Duodenal mucosa (tissue), 2 donors: Measurements from ENCODE around the gene GOSR2.
A peak's percentile ranks its signal among the peaks of the same experiment; 100 is the strongest.
"Not testable (repeated sequence)": the region's sequence is repeated elsewhere in the genome, so short reads cannot be mapped to it uniquely, and the experiment has no call there.

ENCODE experiments used
- H3K27ac ChIP-seq: one replicate; pipeline ENCODE4 v1.7.0; 2013; ENCODE audit warnings: low read depth, low read length
- H3K27me3 ChIP-seq, 2 donors: one replicate each; pipeline ENCODE4 v1.7.0; 2013; ENCODE audit warnings: low read length in 2 of 2, control low read depth in 1 of 2; ENCODE audit not compliant: insufficient read depth in 2 of 2, control insufficient read depth in 1 of 2
- H3K36me3 ChIP-seq, 2 donors: one replicate each; pipeline ENCODE4 v1.7.0; 2013; ENCODE audit warnings: low read length in 2 of 2, control low read depth in 1 of 2; ENCODE audit not compliant: insufficient read depth in 2 of 2, control insufficient read depth in 1 of 2
- H3K4me1 ChIP-seq, 2 donors: one replicate each; pipeline ENCODE4 v1.7.0; 2013; ENCODE audit warnings: low read length in 2 of 2, control low read depth in 1 of 2; ENCODE audit not compliant: insufficient read depth in 2 of 2, control insufficient read depth in 1 of 2
- H3K4me3 ChIP-seq, 2 donors: one replicate each; pipeline ENCODE4 v1.7.0; 2013; ENCODE audit warnings: low read length in 2 of 2, low read depth in 1 of 2
- H3K9ac ChIP-seq, 2 donors: one replicate each; pipeline ENCODE4 v1.7.0; 2013; ENCODE audit warnings: low read length in 2 of 2, low read depth in 1 of 2
- H3K9me3 ChIP-seq, 2 donors: one replicate each; pipeline ENCODE4 v1.7.0; 2013; ENCODE audit warnings: low read length in 2 of 2, control low read depth in 1 of 2; ENCODE audit not compliant: control insufficient read depth in 1 of 2

Gene GOSR2

DNA sequence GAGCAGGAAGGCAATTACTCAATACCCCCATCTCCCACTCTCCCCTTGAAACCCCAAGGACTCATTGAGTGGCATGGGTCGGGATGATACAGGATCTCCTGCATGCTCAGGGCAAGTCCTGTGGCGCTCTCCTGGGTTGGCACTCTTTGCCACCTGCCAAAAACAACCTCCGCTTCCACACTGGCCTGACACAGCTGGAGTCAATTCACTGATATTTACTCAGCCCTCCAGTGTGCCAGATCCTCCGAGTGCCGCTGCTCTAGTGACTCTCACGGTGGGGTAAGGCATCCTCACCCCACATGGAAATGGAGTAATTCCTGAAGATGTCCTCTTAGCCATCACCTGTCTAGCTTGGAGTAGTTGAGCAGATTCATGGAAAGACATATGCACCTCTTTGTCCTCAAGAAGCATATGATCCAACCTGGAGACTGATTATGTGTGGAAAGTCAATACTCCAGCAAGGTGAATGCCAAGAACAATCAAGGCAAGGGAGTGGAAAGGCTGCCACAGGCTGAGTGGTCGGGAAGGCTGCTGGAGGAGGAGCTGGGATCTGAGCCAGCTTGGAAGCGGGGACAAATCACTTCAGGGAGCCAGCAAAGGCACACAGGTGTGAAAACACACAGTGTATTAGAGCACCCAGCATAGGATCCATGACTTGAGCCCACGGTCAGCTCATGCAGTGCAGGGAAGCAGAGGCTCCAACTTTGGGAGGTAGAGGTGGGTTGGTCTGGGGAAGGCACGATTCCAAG lies 12.6 kb upstream of the GOSR2 start:
- H3K36me3 ChIP-seq: no peaks in the 10 kb centered on the region
- H3K27ac ChIP-seq: no peak overlapping the region
- H3K4me3 ChIP-seq: no peak overlapping the region
- no peaks in the 10 kb centered on the region for H3K9me3 ChIP-seq
- H3K4me1 ChIP-seq: no peaks in the 10 kb centered on the region
- peaks cover 6 to 7% of the 10 kb centered on the region in 2 donors for H3K27me3 ChIP-seq
- H3K9ac ChIP-seq: no peak overlapping the region

GRCh38 chr17:46911311-46911710 lies 11.6 kb upstream of the GOSR2 start:
- no peak overlapping the region for H3K4me3 ChIP-seq
- no peaks in the 10 kb centered on the region for H3K9me3 ChIP-seq
- H3K27ac ChIP-seq: no peak overlapping the region
- no peaks in the 10 kb centered on the region for H3K4me1 ChIP-seq
- peaks cover 6 to 7% of the 10 kb centered on the region in 2 donors for H3K27me3 ChIP-seq
- H3K36me3 ChIP-seq: no peaks in the 10 kb centered on the region
- no peak overlapping the region for H3K9ac ChIP-seq

GRCh38 chr17:46915596-46915995 lies 7.4 kb upstream of the GOSR2 start:
- Histone ChIP-seq H3K9ac (no peak overlapping the region), H3K36me3 (no peaks in the 10 kb centered on the region), H3K4me3 (no peak overlapping the region), H3K27me3 (peaks cover 2% of the 10 kb centered on the region in 2 donors), H3K4me1 (no peaks in the 10 kb centered on the region), H3K27ac (no peak overlapping the region), H3K9me3 (no peaks in the 10 kb centered on the region)

DNA sequence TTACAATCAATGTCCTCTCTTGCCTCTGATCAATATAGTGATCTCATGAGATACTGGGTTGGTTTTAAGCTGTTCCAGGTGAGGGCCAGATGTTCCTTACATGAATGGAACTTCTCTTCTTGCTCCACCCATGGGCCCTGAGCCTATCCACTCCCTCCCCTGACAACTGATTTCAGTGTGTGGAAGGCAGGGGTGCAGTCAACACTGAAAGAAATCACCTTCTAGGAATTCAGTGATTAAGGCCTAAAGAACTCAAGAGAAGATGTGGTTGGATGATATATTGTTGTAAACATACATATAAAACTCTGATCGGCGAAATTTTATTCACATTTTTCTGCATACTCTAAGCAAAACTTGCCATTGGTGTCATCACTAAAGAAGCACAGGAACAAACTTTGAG lies 6.7 kb upstream of the GOSR2 start:
- Histone ChIP-seq H3K27me3 (no peaks in the 10 kb centered on the region), H3K9ac (no peak overlapping the region), H3K27ac (no peak overlapping the region), H3K9me3 (no peaks in the 10 kb centered on the region), H3K36me3 (no peaks in the 10 kb centered on the region), H3K4me1 (no peaks in the 10 kb centered on the region), H3K4me3 (no peak overlapping the region)

DNA sequence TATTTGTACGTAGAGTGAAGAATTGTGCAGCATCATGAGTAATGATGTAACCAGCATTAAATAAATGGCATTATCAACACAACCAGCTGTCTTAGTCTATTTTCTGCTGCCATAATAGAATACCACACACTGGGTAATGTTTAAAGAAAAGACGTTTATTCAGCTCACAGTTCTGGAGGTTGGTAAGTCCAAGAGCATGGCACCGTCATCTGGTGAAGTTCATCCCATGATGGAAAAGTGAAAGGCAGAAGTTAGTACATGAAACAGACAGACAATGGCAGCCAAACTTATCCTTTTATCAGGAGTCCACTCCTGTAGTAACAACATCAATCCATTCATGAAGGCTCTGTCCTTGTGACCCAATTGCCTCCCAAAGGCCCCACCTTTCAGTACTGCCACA lies 6.3 kb upstream of the GOSR2 start:
- Histone ChIP-seq H3K27me3 (no peaks in the 10 kb centered on the region), H3K9ac (no peak overlapping the region), H3K9me3 (no peaks in the 10 kb centered on the region), H3K4me3 (no peak overlapping the region), H3K4me1 (no peaks in the 10 kb centered on the region), H3K27ac (no peak overlapping the region), H3K36me3 (no peaks in the 10 kb centered on the region)

GRCh38 chr17:46917041-46917440 lies 5.9 kb upstream of the GOSR2 start:
- H3K9ac ChIP-seq: no peak overlapping the region
- H3K4me3 ChIP-seq: no peak overlapping the region
- H3K9me3 ChIP-seq: no peaks in the 10 kb centered on the region
- H3K4me1 ChIP-seq: no peaks in the 10 kb centered on the region
- no peak overlapping the region for H3K27ac ChIP-seq
- H3K36me3 ChIP-seq: no peaks in the 10 kb centered on the region
- no peaks in the 10 kb centered on the region for H3K27me3 ChIP-seq

DNA sequence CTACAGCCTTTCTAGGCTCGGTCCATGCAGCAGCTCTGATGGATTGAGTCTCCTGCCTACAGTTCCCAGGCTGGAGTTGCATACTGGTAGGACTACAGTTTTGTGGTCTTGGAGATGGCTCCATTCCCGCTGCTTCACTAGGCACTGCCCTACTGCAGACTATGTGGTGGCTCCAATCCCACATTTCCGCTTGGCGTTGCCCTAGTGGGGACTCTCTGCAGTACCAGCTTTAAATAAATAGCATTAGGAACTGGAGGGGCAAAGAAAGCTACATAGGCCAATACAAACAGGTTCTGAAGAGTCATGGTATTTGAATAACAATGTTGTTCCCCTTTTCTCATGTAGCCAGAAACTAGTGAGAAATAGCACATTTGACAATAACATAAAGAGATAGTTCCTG lies 5.4 kb upstream of the GOSR2 start:
- H3K4me3 ChIP-seq: no peak overlapping the region
- H3K9ac ChIP-seq: no peak overlapping the region
- H3K36me3 ChIP-seq: no peaks in the 10 kb centered on the region
- H3K4me1 ChIP-seq: no peaks in the 10 kb centered on the region
- no peak overlapping the region for H3K27ac ChIP-seq
- no peaks in the 10 kb centered on the region for H3K9me3 ChIP-seq
- H3K27me3 ChIP-seq: no peaks in the 10 kb centered on the region

DNA sequence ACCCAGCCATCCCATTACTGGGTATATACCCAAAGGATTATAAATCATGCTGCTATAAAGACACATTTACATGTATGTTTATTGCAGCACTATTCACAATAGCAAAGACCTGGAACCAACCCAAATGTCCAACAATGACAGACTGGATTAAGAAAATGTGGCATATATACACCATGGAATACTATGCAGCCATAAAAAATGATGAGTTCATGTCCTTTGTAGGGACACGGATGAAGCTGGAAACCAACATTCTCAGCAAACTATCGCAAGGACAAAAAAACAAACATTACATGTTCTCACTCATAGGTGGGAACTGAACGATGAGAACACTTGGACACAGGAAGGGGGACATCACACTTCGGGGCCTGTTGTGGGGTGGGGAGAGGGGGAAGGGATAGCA lies 998 bp upstream of the GOSR2 start:
- Histone ChIP-seq H3K4me3 (peak overlapping the region in 1 of 2 donors; percentile 99), H3K4me1 (peaks cover 28 to 34% of the 10 kb centered on the region in 2 donors)
- not testable (repeated sequence) for H3K36me3 ChIP-seq, H3K9me3 ChIP-seq, H3K9ac ChIP-seq, H3K27me3 ChIP-seq, H3K27ac ChIP-seq

DNA sequence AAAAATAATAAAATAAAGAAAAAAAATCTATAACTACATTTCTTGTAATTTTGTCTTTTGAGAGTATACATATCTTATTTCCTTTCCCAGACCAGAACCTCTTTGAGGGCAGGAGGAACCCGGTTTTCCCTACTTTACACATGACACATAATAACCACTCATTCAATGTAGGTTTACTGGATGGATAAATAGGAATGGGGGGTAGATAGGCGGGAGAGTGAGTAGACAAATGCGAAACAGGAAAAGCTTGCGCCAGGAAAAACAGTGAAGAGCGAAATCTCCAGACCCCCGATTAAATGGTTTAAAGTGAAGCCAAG lies 515 bp upstream of the GOSR2 start:
- Histone ChIP-seq H3K9me3 (no peaks in the 10 kb centered on the region), H3K9ac (peak overlapping the region; percentile 97), H3K4me1 (peaks cover 28 to 34% of the 10 kb centered on the region in 2 donors), H3K36me3 (no peaks in the 10 kb centered on the region), H3K27me3 (no peaks in the 10 kb centered on the region), H3K4me3 (peak overlapping the region; percentile 99), H3K27ac (no peak overlapping the region)

GRCh38 chr17:46925185-46925868 lies 2.4 kb downstream of the GOSR2 start:
- Histone ChIP-seq H3K4me1 (peaks cover 49 to 54% of the 10 kb centered on the region in 2 donors), H3K27ac (no peak overlapping the region), H3K4me3 (peak overlapping the region; percentile 32 to 99), H3K36me3 (peaks cover 3 to 5% of the 10 kb centered on the region in 2 donors), H3K9ac (peak overlapping the region in 1 of 2 donors; percentile 41), H3K9me3 (no peaks in the 10 kb centered on the region), H3K27me3 (no peaks in the 10 kb centered on the region)
